PC-9 (cell line): ENCODE data around the gene FBN3.

Experiments
- EZH2 ChIP-seq: fragments of 200-600 bp; sonication (generic); IDR thresholded peaks from 2 replicates; pipeline ENCODE4 v1.8.0; 2017; ENCODE audit warnings: antibody characterized with exemption, low read depth
- TF ChIP-seq, protein P1 (sequence below): fragments of 200-600 bp; sonication (generic); conservative IDR thresholded peaks from 2 replicates; pipeline ENCODE4 v1.6.1; 2017; ENCODE audit warnings: mixed run types, antibody characterized with exemption, mild to moderate bottlenecking, moderate library complexity

- TF ChIP-seq, protein P1, sequence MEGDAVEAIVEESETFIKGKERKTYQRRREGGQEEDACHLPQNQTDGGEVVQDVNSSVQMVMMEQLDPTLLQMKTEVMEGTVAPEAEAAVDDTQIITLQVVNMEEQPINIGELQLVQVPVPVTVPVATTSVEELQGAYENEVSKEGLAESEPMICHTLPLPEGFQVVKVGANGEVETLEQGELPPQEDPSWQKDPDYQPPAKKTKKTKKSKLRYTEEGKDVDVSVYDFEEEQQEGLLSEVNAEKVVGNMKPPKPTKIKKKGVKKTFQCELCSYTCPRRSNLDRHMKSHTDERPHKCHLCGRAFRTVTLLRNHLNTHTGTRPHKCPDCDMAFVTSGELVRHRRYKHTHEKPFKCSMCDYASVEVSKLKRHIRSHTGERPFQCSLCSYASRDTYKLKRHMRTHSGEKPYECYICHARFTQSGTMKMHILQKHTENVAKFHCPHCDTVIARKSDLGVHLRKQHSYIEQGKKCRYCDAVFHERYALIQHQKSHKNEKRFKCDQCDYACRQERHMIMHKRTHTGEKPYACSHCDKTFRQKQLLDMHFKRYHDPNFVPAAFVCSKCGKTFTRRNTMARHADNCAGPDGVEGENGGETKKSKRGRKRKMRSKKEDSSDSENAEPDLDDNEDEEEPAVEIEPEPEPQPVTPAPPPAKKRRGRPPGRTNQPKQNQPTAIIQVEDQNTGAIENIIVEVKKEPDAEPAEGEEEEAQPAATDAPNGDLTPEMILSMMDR, result no peak
- TF ChIP-seq EZH2, result no peak
These were observed 126.0 kb downstream of the FBN3 start for GRCh38 chr19:8023371-8023770.
